H1 (cell line): ENCODE data around the gene MAP3K10. TPM values are rescaled to one million over a fixed set of nuclear protein-coding genes. Genes with fewer than 3 reads are reported as not detected.

Experiments used
- CTCF ChIP-seq, 3 experiments: IDR thresholded peaks; 1 replicate in 2 of 3; 2 replicates in 1 of 3; pipeline versions ENCODE4 v1.5.1 to v1.6.1; 2011; ENCODE audit warnings: low read length in 3 of 3, mild to moderate bottlenecking in 3 of 3, inconsistent platforms in 2 of 3, low read depth in 1 of 3, moderate library complexity in 1 of 3; ENCODE audit not compliant: insufficient read depth in 1 of 3; ENCODE audit errors: control extremely low read depth in 1 of 3
- EP300 ChIP-seq, 2 experiments: IDR thresholded peaks; 1 replicate in 1 of 2; 2 replicates in 1 of 2; pipeline ENCODE4 v1.6.1; 2011 to 2012; ENCODE audit warnings: low read depth in 2 of 2, low read length in 2 of 2, mild to moderate bottlenecking in 2 of 2, borderline replicate concordance in 1 of 2, inconsistent platforms in 1 of 2, moderate library complexity in 1 of 2
- GABPA ChIP-seq: IDR thresholded peaks from 2 replicates; pipeline ENCODE4 v1.6.1; 2011; ENCODE audit warnings: mild to moderate bottlenecking, low read length, moderate library complexity, borderline replicate concordance; ENCODE audit not compliant: insufficient read depth
- NRF1 ChIP-seq: IDR thresholded peaks from 2 replicates; pipeline ENCODE4 v1.6.1; 2011; ENCODE audit warnings: mild to moderate bottlenecking, low read depth, low read length, improper control_type of control experiment
- SAP30 ChIP-seq: fragments of 300-600 bp; sonication (generic); IDR thresholded peaks from 2 replicates; pipeline ENCODE4 v1.7.1; 2012; ENCODE audit warnings: low read length, moderate library complexity, mild to moderate bottlenecking, inconsistent platforms; ENCODE audit not compliant: insufficient read depth, insufficient replicate concordance
- SIX5 ChIP-seq: IDR thresholded peaks from 2 replicates; pipeline ENCODE4 v1.6.1; 2011; ENCODE audit warnings: mild to moderate bottlenecking, low read depth, low read length
- TAF7 ChIP-seq: optimal IDR thresholded peaks from 2 replicates; pipeline ENCODE3; 2011; ENCODE audit warnings: low read depth, mild to moderate bottlenecking, inconsistent platforms, low read length, moderate library complexity, borderline replicate concordance
- polyA plus RNA-seq, 7 experiments: library from polyadenylated mRNA; depleted of rRNA in 3 of 7; stranded (reverse) in 5 of 7; unstranded in 2 of 7; fragments of >200 nt in 5 of 7; fragments of 200-250 nt in 2 of 7; gene quantifications; 1 replicate in 5 of 7; 2 replicates in 1 of 7; 4 replicates in 1 of 7; pipeline versions ENCODE4 v1.2.1 to v1.2.3, GENCODE V29; 2011 to 2013; ENCODE audit warnings: missing spikeins in 2 of 7, mixed read lengths in 2 of 7
- total RNA-seq: library from RNA; stranded (reverse); fragmentation: NEBNext Ultra II Directional; extraction: Animal tissue kit (Norgen Biotek cat#: 25700); gene quantifications from 2 replicates; pipeline ENCODE4 v1.2.1, GENCODE V29; 2021
- TF ChIP-seq, protein P1 (sequence below): fragments of 300-600 bp; sonication (generic); IDR thresholded peaks from 2 replicates; pipeline ENCODE4 v1.7.1; 2012; ENCODE audit warnings: low read length, moderate library complexity, mild to moderate bottlenecking, inconsistent platforms; ENCODE audit not compliant: insufficient replicate concordance

MAP3K10 gene
- total and polyA plus RNA-seq, 2 of the 8 experiments (the other 6 are each of a cell fraction or from before 2014, with no cell fraction given), result 4.9 to 15.9 TPM

DNA sequence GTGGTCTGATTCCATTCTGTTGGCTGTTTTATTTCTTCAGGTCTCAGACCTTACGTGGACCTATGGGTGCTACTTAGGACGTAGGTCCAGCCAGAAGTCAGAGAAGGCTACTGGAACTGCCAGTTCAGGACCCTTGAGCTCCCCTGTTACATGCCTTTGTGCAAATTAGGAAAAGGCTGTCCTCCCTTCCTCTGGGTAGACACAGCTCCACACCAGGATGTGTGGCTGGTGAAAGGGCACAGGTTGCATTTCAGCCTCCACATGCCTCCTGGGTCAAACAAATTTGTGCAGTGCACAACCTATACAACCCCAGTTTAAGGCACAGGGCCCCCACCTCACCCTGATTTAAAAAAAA is 43.9 kb upstream of the MAP3K10 start (continued):
- TF ChIP-seq, protein P1, sequence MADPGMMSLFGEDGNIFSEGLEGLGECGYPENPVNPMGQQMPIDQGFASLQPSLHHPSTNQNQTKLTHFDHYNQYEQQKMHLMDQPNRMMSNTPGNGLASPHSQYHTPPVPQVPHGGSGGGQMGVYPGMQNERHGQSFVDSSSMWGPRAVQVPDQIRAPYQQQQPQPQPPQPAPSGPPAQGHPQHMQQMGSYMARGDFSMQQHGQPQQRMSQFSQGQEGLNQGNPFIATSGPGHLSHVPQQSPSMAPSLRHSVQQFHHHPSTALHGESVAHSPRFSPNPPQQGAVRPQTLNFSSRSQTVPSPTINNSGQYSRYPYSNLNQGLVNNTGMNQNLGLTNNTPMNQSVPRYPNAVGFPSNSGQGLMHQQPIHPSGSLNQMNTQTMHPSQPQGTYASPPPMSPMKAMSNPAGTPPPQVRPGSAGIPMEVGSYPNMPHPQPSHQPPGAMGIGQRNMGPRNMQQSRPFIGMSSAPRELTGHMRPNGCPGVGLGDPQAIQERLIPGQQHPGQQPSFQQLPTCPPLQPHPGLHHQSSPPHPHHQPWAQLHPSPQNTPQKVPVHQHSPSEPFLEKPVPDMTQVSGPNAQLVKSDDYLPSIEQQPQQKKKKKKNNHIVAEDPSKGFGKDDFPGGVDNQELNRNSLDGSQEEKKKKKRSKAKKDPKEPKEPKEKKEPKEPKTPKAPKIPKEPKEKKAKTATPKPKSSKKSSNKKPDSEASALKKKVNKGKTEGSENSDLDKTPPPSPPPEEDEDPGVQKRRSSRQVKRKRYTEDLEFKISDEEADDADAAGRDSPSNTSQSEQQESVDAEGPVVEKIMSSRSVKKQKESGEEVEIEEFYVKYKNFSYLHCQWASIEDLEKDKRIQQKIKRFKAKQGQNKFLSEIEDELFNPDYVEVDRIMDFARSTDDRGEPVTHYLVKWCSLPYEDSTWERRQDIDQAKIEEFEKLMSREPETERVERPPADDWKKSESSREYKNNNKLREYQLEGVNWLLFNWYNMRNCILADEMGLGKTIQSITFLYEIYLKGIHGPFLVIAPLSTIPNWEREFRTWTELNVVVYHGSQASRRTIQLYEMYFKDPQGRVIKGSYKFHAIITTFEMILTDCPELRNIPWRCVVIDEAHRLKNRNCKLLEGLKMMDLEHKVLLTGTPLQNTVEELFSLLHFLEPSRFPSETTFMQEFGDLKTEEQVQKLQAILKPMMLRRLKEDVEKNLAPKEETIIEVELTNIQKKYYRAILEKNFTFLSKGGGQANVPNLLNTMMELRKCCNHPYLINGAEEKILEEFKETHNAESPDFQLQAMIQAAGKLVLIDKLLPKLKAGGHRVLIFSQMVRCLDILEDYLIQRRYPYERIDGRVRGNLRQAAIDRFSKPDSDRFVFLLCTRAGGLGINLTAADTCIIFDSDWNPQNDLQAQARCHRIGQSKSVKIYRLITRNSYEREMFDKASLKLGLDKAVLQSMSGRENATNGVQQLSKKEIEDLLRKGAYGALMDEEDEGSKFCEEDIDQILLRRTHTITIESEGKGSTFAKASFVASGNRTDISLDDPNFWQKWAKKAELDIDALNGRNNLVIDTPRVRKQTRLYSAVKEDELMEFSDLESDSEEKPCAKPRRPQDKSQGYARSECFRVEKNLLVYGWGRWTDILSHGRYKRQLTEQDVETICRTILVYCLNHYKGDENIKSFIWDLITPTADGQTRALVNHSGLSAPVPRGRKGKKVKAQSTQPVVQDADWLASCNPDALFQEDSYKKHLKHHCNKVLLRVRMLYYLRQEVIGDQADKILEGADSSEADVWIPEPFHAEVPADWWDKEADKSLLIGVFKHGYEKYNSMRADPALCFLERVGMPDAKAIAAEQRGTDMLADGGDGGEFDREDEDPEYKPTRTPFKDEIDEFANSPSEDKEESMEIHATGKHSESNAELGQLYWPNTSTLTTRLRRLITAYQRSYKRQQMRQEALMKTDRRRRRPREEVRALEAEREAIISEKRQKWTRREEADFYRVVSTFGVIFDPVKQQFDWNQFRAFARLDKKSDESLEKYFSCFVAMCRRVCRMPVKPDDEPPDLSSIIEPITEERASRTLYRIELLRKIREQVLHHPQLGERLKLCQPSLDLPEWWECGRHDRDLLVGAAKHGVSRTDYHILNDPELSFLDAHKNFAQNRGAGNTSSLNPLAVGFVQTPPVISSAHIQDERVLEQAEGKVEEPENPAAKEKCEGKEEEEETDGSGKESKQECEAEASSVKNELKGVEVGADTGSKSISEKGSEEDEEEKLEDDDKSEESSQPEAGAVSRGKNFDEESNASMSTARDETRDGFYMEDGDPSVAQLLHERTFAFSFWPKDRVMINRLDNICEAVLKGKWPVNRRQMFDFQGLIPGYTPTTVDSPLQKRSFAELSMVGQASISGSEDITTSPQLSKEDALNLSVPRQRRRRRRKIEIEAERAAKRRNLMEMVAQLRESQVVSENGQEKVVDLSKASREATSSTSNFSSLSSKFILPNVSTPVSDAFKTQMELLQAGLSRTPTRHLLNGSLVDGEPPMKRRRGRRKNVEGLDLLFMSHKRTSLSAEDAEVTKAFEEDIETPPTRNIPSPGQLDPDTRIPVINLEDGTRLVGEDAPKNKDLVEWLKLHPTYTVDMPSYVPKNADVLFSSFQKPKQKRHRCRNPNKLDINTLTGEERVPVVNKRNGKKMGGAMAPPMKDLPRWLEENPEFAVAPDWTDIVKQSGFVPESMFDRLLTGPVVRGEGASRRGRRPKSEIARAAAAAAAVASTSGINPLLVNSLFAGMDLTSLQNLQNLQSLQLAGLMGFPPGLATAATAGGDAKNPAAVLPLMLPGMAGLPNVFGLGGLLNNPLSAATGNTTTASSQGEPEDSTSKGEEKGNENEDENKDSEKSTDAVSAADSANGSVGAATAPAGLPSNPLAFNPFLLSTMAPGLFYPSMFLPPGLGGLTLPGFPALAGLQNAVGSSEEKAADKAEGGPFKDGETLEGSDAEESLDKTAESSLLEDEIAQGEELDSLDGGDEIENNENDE, result no peak
- no peak for TF ChIP-seq CTCF (IDR thresholded peaks at IDR 0.05; ENCODE audit: control extremely low read depth in 1 of 3, insufficient read depth in 1 of 3, low read depth in 1 of 3, low read length in 3 of 3)
- no peak for TF ChIP-seq GABPA
- no peak for TF ChIP-seq TAF7
- no peak for TF ChIP-seq SIX5
- no peak for TF ChIP-seq EP300 (IDR thresholded peaks at IDR 0.05; ENCODE audit: borderline replicate concordance in 1 of 2, low read depth in 2 of 2, low read length in 2 of 2)
- TF ChIP-seq NRF1, result no peak
- no peak for TF ChIP-seq SAP30
